Measurements from ENCODE around the gene TMEM163. TPM values are rescaled to one million over a fixed set of nuclear protein-coding genes. Genes with fewer than 3 reads are reported as not detected.

The TMEM163 gene
- total RNA-seq, 2 donors from 2014 or later: 0.24 TPM; not detected in 1

DNA sequence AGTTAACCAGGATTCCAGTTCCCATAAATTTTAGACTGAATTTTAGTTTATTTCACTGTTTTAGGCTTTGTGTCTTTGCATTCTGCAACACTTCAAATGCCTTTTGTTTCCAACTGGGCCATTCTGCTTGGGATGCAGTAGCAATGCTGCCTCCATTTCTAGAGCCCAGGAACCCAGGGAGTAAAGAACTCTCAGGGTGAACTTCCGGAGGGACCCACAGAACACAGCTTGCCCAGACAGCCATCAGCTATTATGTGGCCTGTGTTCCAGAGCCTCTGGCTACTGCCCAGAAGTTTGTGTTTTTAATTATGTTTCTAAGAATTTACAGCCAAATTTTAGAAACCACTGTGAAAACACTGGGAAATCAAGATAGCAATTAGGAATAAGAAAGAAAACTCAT is 145.1 kb downstream of the TMEM163 start:
- 86 to 100% methylated on average over 1 of the region's 1 CpG for WGBS, 2 experiments (ENCODE audit: insufficient coverage in 1 of 2, insufficient read length in 1 of 2)
- no peak overlapping the region for H3K27ac ChIP-seq (ENCODE audit: low read depth, low read length)
- H3K9me3 Mint-ChIP-seq: no peaks in the 10 kb centered on the region
- no peak overlapping the region for H3K4me3 Mint-ChIP-seq
- H3K27ac Mint-ChIP-seq: no peak overlapping the region
- no peaks in the 10 kb centered on the region for H3K27me3 Mint-ChIP-seq (ENCODE audit: insufficient read depth)
- H3K36me3 ChIP-seq (ENCODE audit: control insufficient read depth, insufficient read depth, low read length): no peaks in the 10 kb centered on the region
- no peaks in the 10 kb centered on the region for H3K4me1 ChIP-seq (ENCODE audit: control insufficient read depth, insufficient read depth, low read length)
- TF ChIP-seq, protein P1, sequence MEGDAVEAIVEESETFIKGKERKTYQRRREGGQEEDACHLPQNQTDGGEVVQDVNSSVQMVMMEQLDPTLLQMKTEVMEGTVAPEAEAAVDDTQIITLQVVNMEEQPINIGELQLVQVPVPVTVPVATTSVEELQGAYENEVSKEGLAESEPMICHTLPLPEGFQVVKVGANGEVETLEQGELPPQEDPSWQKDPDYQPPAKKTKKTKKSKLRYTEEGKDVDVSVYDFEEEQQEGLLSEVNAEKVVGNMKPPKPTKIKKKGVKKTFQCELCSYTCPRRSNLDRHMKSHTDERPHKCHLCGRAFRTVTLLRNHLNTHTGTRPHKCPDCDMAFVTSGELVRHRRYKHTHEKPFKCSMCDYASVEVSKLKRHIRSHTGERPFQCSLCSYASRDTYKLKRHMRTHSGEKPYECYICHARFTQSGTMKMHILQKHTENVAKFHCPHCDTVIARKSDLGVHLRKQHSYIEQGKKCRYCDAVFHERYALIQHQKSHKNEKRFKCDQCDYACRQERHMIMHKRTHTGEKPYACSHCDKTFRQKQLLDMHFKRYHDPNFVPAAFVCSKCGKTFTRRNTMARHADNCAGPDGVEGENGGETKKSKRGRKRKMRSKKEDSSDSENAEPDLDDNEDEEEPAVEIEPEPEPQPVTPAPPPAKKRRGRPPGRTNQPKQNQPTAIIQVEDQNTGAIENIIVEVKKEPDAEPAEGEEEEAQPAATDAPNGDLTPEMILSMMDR (conservative IDR thresholded peaks at IDR 0.05): no peak
- no peaks in the 10 kb centered on the region for H3K27me3 ChIP-seq (ENCODE audit: control insufficient read depth, insufficient read depth, low read length, poor library complexity, severe bottlenecking)
- no peak for DNase-seq
- no peaks in the 10 kb centered on the region for H3K9me3 ChIP-seq (ENCODE audit: control insufficient read depth, low read length)
- H3K36me3 Mint-ChIP-seq (ENCODE audit: low read depth): no peaks in the 10 kb centered on the region
- H3K4me1 Mint-ChIP-seq: no peaks in the 10 kb centered on the region
- H3K4me3 ChIP-seq (ENCODE audit: low read length): no peak overlapping the region
- no peak overlapping the region for H3K9ac ChIP-seq (ENCODE audit: extremely low read depth, low read length, poor library complexity, severe bottlenecking)

DNA sequence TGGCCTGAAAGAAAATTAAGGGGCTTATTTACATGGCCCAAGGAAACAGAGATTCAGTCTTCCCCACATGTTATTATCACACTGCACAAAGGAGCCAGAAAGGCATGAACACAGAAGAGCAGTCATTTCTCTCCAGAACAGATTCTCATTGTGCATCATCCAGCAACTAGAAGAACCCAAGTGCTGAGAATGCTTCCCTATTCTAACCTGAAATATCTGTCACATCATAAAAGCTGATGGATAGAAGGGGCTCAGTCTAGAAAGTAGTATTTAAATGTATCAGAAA is 145.8 kb downstream of the TMEM163 start:
- Mint-ChIP-seq H3K4me3 (no peak overlapping the region), H3K9me3 (no peaks in the 10 kb centered on the region), H3K36me3 (ENCODE audit: low read depth) (no peaks in the 10 kb centered on the region), H3K4me1 (no peaks in the 10 kb centered on the region), H3K27ac (no peak overlapping the region), H3K27me3 (ENCODE audit: insufficient read depth) (no peaks in the 10 kb centered on the region)
- Histone ChIP-seq H3K27me3 (ENCODE audit: control insufficient read depth, insufficient read depth, low read length, poor library complexity, severe bottlenecking) (no peaks in the 10 kb centered on the region), H3K27ac (ENCODE audit: low read depth, low read length) (no peak overlapping the region), H3K4me3 (ENCODE audit: low read length) (no peak overlapping the region), H3K9me3 (ENCODE audit: control insufficient read depth, low read length) (no peaks in the 10 kb centered on the region), H3K36me3 (ENCODE audit: control insufficient read depth, insufficient read depth, low read length) (no peaks in the 10 kb centered on the region), H3K4me1 (ENCODE audit: control insufficient read depth, insufficient read depth, low read length) (no peaks in the 10 kb centered on the region), H3K9ac (ENCODE audit: extremely low read depth, low read length, poor library complexity, severe bottlenecking) (no peak overlapping the region)
- DNase-seq: no peak
- TF ChIP-seq, protein P1 (conservative IDR thresholded peaks at IDR 0.05): no peak

DNA sequence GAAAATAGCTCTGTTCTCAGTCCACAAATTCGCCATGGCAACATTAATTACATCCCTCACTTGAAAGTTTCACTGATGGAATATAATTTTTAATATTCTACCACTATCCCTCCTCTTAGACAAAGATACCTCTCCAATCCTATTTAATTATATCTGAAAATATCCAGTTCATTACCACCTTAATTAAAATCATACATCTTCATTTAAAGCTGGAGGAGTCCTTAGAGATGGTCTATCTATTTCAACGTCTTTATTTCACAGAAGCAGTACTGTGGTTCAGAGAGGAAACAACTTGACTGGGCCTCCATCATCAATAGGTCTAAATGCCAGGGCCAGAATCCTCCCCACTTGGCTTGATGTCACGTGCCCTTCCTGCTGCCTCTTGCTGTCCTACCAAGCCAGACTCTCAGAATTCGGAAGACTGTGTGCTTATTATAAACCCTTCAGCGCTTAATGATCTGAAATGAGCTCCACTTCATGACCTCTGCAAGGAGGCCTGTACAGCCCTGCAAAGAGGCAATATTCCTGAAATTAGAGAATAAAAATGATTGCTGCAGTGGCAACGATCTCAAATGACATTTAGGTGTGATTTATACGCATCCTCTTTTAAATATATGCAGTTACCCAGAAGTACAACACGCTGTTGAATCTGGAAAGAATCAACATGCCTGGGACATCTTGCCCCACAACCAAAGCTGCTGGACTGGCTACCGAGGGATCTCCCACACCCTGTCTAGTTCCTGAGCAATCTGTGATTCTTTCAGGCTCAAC is 146.3 kb downstream of the TMEM163 start:
- no peak for DNase-seq
- Mint-ChIP-seq H3K36me3 (ENCODE audit: low read depth) (no peaks in the 10 kb centered on the region), H3K4me3 (no peak overlapping the region)

More for the DNA sequence above, 146.3 kb downstream of the TMEM163 start:
- H3K27me3 Mint-ChIP-seq (ENCODE audit: insufficient read depth): no peaks in the 10 kb centered on the region
- no peaks in the 10 kb centered on the region for H3K36me3 ChIP-seq (ENCODE audit: control insufficient read depth, insufficient read depth, low read length)
- no peak overlapping the region for H3K4me3 ChIP-seq (ENCODE audit: low read length)
- no peaks in the 10 kb centered on the region for H3K4me1 Mint-ChIP-seq
- no peaks in the 10 kb centered on the region for H3K27me3 ChIP-seq (ENCODE audit: control insufficient read depth, insufficient read depth, low read length, poor library complexity, severe bottlenecking)
- H3K4me1 ChIP-seq (ENCODE audit: control insufficient read depth, insufficient read depth, low read length): no peaks in the 10 kb centered on the region
- no peaks in the 10 kb centered on the region for H3K9me3 ChIP-seq (ENCODE audit: control insufficient read depth, low read length)
- H3K9me3 Mint-ChIP-seq: no peaks in the 10 kb centered on the region
- TF ChIP-seq, protein P1 (conservative IDR thresholded peaks at IDR 0.05): no peak
- H3K27ac Mint-ChIP-seq: no peak overlapping the region
- H3K27ac ChIP-seq (ENCODE audit: low read depth, low read length): no peak overlapping the region
- H3K9ac ChIP-seq (ENCODE audit: extremely low read depth, low read length, poor library complexity, severe bottlenecking): no peak overlapping the region
- WGBS, 2 experiments (ENCODE audit: insufficient coverage in 1 of 2, insufficient read length in 1 of 2): 90 to 95% methylated on average over 7 to 9 of the region's 9 CpGs
